GM23338 (cell line): ENCODE data around the gene STOX2. TPM values are rescaled to one million over a fixed set of nuclear protein-coding genes. Genes with fewer than 3 reads are reported as not detected.

Source experiments
- ATAC-seq: fragments of 200-7000 bp; cut with Tn5 transposase; 3 replicates; pipeline ENCODE4 v1.9.1; 2020
- DNase-seq: peaks from one replicate; pipeline ENCODE4 v3.0.0-alpha.2; 2015; ENCODE audit warnings: low spot score
- H2AFZ ChIP-seq: fragments of 200-600 bp; sonication (generic); 2 replicates; pipeline ENCODE4 v1.8.0; 2016; ENCODE audit warnings: antibody characterized with exemption, mild to moderate bottlenecking, moderate library complexity
- H3F3A ChIP-seq: fragments of 200-600 bp; sonication (generic); replicated peaks from 2 replicates; pipeline ENCODE4 v1.8.0; 2017; ENCODE audit warnings: antibody characterized with exemption, mixed run types, low read depth
- H3K27ac ChIP-seq: fragments of 200-600 bp; sonication (generic); 2 replicates; pipeline ENCODE4 v1.6.1; 2016; ENCODE audit warnings: low read depth
- H3K27me3 ChIP-seq: fragments of 200-600 bp; sonication (generic); 2 replicates; pipeline ENCODE4 v1.8.0; 2016; ENCODE audit warnings: mild to moderate bottlenecking, mixed run types, moderate library complexity; ENCODE audit not compliant: insufficient read depth
- H3K36me3 ChIP-seq: fragments of 200-600 bp; sonication (generic); 2 replicates; pipeline ENCODE4 v1.8.0; 2016; ENCODE audit warnings: mild to moderate bottlenecking; ENCODE audit not compliant: insufficient read depth
- H3K4me1 ChIP-seq: fragments of 200-600 bp; sonication (generic); 2 replicates; pipeline ENCODE4 v1.8.0; 2016; ENCODE audit warnings: mild to moderate bottlenecking, moderate library complexity; ENCODE audit not compliant: insufficient read depth
- H3K4me2 ChIP-seq: fragments of 200-600 bp; sonication (generic); 2 replicates; pipeline ENCODE4 v1.7.1; 2017; ENCODE audit warnings: mixed run types
- H3K4me3 ChIP-seq: fragments of 200-600 bp; sonication (generic); 2 replicates; pipeline ENCODE4 v1.6.1; 2016; ENCODE audit warnings: mixed run types
- H3K79me2 ChIP-seq: fragments of 200-600 bp; sonication (generic); replicated peaks from 2 replicates; pipeline ENCODE4 v1.8.0; 2017; ENCODE audit warnings: mild to moderate bottlenecking; ENCODE audit not compliant: insufficient read depth
- H3K9me2 ChIP-seq: fragments of 200-600 bp; sonication (generic); 2 replicates; pipeline ENCODE4 v1.8.0; 2017; ENCODE audit not compliant: insufficient read depth
- H4K20me1 ChIP-seq: fragments of 200-600 bp; sonication (generic); replicated peaks from 2 replicates; pipeline ENCODE4 v1.8.0; 2017; ENCODE audit warnings: mild to moderate bottlenecking; ENCODE audit not compliant: insufficient read depth
- H3K27ac Mint-ChIP-seq: 2 replicates; pipeline ENCODE4 v1.8.0; 2020; ENCODE audit warnings: inconsistent platforms, mild to moderate bottlenecking, moderate library complexity, mixed read lengths
- H3K27me3 Mint-ChIP-seq: 3 replicates; pipeline ENCODE4 v1.8.0; 2022; ENCODE audit warnings: low read depth, mild to moderate bottlenecking, moderate library complexity, mixed read lengths, inconsistent platforms; ENCODE audit not compliant: insufficient read depth, poor library complexity
- H3K36me3 Mint-ChIP-seq: 3 replicates; pipeline ENCODE4 v1.8.0; 2021; ENCODE audit warnings: low read depth, mild to moderate bottlenecking, inconsistent platforms, moderate library complexity, mixed read lengths
- H3K4me1 Mint-ChIP-seq: 3 replicates; pipeline ENCODE4 v1.8.0; 2020; ENCODE audit warnings: mild to moderate bottlenecking, inconsistent platforms, mixed read lengths
- H3K4me3 Mint-ChIP-seq: 3 replicates; pipeline ENCODE4 v1.8.0; 2021; ENCODE audit warnings: moderate library complexity, mild to moderate bottlenecking, inconsistent platforms, mixed read lengths
- H3K9me3 Mint-ChIP-seq: 3 replicates; pipeline ENCODE4 v1.8.0; 2020; ENCODE audit warnings: moderate library complexity, mild to moderate bottlenecking, inconsistent platforms, mixed read lengths
- CREB1 ChIP-seq: fragments of 250-450 bp; sonication (Bioruptor Pico); IDR thresholded peaks from 2 replicates; pipeline ENCODE4 v1.5.0; 2020; ENCODE audit warnings: low read depth, mild to moderate bottlenecking, moderate library complexity
- NANOG ChIP-seq: IDR thresholded peaks from 2 replicates; pipeline ENCODE4 v1.6.1; 2016; ENCODE audit warnings: antibody characterized with exemption, borderline replicate concordance
- POLR2AphosphoS5 ChIP-seq: IDR thresholded peaks from 2 replicates; pipeline ENCODE4 v1.6.1; 2016; ENCODE audit warnings: antibody characterized with exemption, low read depth
- STAT1 ChIP-seq: IDR thresholded peaks from one replicate; pipeline ENCODE4 v1.6.1; 2016; ENCODE audit warnings: antibody characterized with exemption; ENCODE audit not compliant: unreplicated experiment
- ZNF114 ChIP-seq: fragments of 250-450 bp; sonication (Bioruptor Pico); IDR thresholded peaks from 2 replicates; pipeline ENCODE4 v1.5.0; 2020; ENCODE audit warnings: mild to moderate bottlenecking, moderate library complexity
- ZNF331 ChIP-seq: fragments of 250-450 bp; sonication (Bioruptor Pico); IDR thresholded peaks from 2 replicates; pipeline ENCODE4 v1.5.0; 2020; ENCODE audit warnings: low read depth, mild to moderate bottlenecking, moderate library complexity
- polyA plus RNA-seq: library from polyadenylated mRNA; unstranded; fragments of >200 nt; fragmentation: Nextera tagmentation; extraction: Ambion mirVana; gene quantifications from 2 replicates; pipeline ENCODE4 v1.2.1, GENCODE V29; 2016
- total RNA-seq: library from RNA; depleted of rRNA; stranded (reverse); fragments of >200 nt; shearing (Covaris generic); gene quantifications from 2 replicates; pipeline ENCODE4 v1.2.3, GENCODE V29; 2014
- TF ChIP-seq, protein P1 (sequence below): fragments of 250-450 bp; sonication (Bioruptor Pico); IDR thresholded peaks from 2 replicates; pipeline ENCODE4 v1.5.0; 2020; ENCODE audit warnings: mild to moderate bottlenecking, moderate library complexity
- TF ChIP-seq, protein P2 (sequence below): IDR thresholded peaks from 2 replicates; pipeline ENCODE4 v1.6.1; 2016; ENCODE audit warnings: antibody characterized with exemption

The STOX2 gene
- total and polyA plus RNA-seq, 2 experiments from 2014 or later = 19.8 to 20.6 TPM

DNA sequence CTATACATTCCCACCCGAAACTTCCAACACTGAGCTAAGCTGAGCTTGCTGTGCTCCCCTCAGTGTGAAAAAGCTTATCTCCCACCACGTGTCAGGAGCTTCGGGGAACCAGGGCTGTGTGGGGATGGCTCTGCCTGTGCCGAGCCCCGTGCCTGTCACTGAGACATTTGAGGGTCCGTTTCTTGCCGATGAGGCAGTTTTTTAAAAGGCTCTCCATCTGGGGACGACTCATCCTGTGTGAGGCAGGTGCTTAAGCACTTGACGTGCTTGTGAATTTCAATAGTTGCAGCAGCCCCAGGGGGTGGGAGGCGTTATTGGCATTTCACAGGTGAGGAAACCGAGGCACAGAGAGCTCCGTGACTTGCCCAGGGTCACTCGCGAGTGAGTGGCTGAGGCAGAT, 151.8 kb downstream of the STOX2 start:
- H3K4me3 Mint-ChIP-seq = no peak overlapping the region
- H3F3A ChIP-seq = no peaks in the 10 kb centered on the region
- H3K4me1 Mint-ChIP-seq = peaks cover 18% of the 10 kb centered on the region
- H3K9me3 Mint-ChIP-seq = no peaks in the 10 kb centered on the region
- no peak overlapping the region for H3K4me3 ChIP-seq
- peaks cover 3% of the 10 kb centered on the region for H3K27me3 Mint-ChIP-seq
- H3K36me3 ChIP-seq = no peaks in the 10 kb centered on the region
- DNase-seq = peak; percentile 21
- H3K9me2 ChIP-seq = no peaks in the 10 kb centered on the region
- H2AFZ ChIP-seq = no peak overlapping the region; the same call in 1 of the 2 replicates
- no peak for ATAC-seq
- no peaks in the 10 kb centered on the region for H3K4me1 ChIP-seq
- H3K36me3 Mint-ChIP-seq = no peaks in the 10 kb centered on the region
- no peaks in the 10 kb centered on the region for H3K27me3 ChIP-seq
- TF ChIP-seq, protein P1, sequence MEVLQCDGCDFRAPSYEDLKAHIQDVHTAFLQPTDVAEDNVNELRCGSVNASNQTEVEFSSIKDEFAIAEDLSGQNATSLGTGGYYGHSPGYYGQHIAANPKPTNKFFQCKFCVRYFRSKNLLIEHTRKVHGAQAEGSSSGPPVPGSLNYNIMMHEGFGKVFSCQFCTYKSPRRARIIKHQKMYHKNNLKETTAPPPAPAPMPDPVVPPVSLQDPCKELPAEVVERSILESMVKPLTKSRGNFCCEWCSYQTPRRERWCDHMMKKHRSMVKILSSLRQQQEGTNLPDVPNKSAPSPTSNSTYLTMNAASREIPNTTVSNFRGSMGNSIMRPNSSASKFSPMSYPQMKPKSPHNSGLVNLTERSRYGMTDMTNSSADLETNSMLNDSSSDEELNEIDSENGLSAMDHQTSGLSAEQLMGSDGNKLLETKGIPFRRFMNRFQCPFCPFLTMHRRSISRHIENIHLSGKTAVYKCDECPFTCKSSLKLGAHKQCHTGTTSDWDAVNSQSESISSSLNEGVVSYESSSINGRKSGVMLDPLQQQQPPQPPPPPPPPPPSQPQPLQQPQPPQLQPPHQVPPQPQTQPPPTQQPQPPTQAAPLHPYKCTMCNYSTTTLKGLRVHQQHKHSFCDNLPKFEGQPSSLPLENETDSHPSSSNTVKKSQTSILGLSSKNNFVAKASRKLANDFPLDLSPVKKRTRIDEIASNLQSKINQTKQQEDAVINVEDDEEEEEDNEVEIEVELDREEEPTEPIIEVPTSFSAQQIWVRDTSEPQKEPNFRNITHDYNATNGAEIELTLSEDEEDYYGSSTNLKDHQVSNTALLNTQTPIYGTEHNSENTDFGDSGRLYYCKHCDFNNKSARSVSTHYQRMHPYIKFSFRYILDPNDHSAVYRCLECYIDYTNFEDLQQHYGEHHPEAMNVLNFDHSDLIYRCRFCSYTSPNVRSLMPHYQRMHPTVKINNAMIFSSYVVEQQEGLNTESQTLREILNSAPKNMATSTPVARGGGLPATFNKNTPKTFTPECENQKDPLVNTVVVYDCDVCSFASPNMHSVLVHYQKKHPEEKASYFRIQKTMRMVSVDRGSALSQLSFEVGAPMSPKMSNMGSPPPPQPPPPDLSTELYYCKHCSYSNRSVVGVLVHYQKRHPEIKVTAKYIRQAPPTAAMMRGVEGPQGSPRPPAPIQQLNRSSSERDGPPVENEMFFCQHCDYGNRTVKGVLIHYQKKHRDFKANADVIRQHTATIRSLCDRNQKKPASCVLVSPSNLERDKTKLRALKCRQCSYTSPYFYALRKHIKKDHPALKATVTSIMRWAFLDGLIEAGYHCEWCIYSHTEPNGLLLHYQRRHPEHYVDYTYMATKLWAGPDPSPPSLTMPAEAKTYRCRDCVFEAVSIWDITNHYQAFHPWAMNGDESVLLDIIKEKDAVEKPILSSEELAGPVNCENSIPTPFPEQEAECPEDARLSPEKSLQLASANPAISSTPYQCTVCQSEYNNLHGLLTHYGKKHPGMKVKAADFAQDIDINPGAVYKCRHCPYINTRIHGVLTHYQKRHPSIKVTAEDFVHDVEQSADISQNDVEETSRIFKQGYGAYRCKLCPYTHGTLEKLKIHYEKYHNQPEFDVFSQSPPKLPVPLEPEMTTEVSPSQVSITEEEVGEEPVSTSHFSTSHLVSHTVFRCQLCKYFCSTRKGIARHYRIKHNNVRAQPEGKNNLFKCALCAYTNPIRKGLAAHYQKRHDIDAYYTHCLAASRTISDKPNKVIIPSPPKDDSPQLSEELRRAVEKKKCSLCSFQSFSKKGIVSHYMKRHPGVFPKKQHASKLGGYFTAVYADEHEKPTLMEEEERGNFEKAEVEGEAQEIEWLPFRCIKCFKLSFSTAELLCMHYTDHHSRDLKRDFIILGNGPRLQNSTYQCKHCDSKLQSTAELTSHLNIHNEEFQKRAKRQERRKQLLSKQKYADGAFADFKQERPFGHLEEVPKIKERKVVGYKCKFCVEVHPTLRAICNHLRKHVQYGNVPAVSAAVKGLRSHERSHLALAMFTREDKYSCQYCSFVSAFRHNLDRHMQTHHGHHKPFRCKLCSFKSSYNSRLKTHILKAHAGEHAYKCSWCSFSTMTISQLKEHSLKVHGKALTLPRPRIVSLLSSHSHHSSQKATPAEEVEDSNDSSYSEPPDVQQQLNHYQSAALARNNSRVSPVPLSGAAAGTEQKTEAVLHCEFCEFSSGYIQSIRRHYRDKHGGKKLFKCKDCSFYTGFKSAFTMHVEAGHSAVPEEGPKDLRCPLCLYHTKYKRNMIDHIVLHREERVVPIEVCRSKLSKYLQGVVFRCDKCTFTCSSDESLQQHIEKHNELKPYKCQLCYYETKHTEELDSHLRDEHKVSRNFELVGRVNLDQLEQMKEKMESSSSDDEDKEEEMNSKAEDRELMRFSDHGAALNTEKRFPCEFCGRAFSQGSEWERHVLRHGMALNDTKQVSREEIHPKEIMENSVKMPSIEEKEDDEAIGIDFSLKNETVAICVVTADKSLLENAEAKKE (CRISPR knock-in tag) = no peak
- TF ChIP-seq NANOG (no peak), STAT1 (no peak), ZNF114 (CRISPR knock-in tag) (no peak), POLR2AphosphoS5 (no peak), CREB1 (CRISPR knock-in tag) (no peak), ZNF331 (no peak)
- TF ChIP-seq, protein P2, sequence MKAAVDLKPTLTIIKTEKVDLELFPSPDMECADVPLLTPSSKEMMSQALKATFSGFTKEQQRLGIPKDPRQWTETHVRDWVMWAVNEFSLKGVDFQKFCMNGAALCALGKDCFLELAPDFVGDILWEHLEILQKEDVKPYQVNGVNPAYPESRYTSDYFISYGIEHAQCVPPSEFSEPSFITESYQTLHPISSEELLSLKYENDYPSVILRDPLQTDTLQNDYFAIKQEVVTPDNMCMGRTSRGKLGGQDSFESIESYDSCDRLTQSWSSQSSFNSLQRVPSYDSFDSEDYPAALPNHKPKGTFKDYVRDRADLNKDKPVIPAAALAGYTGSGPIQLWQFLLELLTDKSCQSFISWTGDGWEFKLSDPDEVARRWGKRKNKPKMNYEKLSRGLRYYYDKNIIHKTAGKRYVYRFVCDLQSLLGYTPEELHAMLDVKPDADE = no peak
- H3K4me2 ChIP-seq = no peak overlapping the region
- no peak overlapping the region for H3K27ac Mint-ChIP-seq
- no peaks in the 10 kb centered on the region for H3K79me2 ChIP-seq
- H4K20me1 ChIP-seq = no peaks in the 10 kb centered on the region
- no peak overlapping the region for H3K27ac ChIP-seq
